Measurements from ENCODE around the gene POLD4.

Gene POLD4

GRCh38 chr11:67309166-67309565 is 44.2 kb downstream of the POLD4 start:
- no peaks in the 10 kb centered on the region for H3K27me3 ChIP-seq (ENCODE audit: insufficient read depth, low read length)
- H3K4me1 ChIP-seq (ENCODE audit: insufficient read depth, low read length) = no peaks in the 10 kb centered on the region
- no peak overlapping the region for H3K4me3 ChIP-seq (ENCODE audit: low read length)
- no peaks in the 10 kb centered on the region for H3K9me3 ChIP-seq (ENCODE audit: low read length)
- H3K36me3 ChIP-seq (ENCODE audit: insufficient read depth, low read length) = no peaks in the 10 kb centered on the region
- H2AFZ ChIP-seq (ENCODE audit: low read depth, low read length) = no peak overlapping the region

- H3K9me3 ChIP-seq (ENCODE audit: low read length) = no peaks in the 10 kb centered on the region
- no peak overlapping the region for H2AFZ ChIP-seq (ENCODE audit: low read depth, low read length)
- H3K4me1 ChIP-seq (ENCODE audit: insufficient read depth, low read length) = no peaks in the 10 kb centered on the region
- H3K4me3 ChIP-seq (ENCODE audit: low read length) = no peak overlapping the region
- H3K36me3 ChIP-seq (ENCODE audit: insufficient read depth, low read length) = no peaks in the 10 kb centered on the region
- no peaks in the 10 kb centered on the region for H3K27me3 ChIP-seq (ENCODE audit: insufficient read depth, low read length)
Measured at GRCh38 chr11:67308031-67308866, 45.1 kb downstream of the POLD4 start.

- Histone ChIP-seq H3K36me3 (ENCODE audit: insufficient read depth, low read length) (no peaks in the 10 kb centered on the region), H2AFZ (ENCODE audit: low read depth, low read length) (no peak overlapping the region), H3K9me3 (ENCODE audit: low read length) (no peaks in the 10 kb centered on the region), H3K4me3 (ENCODE audit: low read length) (no peak overlapping the region), H3K27me3 (ENCODE audit: insufficient read depth, low read length) (no peaks in the 10 kb centered on the region), H3K4me1 (ENCODE audit: insufficient read depth, low read length) (peaks cover under 1% of the 10 kb centered on the region)
Measured at GRCh38 chr11:67307545-67308001, 45.8 kb downstream of the POLD4 start.

GRCh38 chr11:67306769-67307544 is 46.4 kb downstream of the POLD4 start:
- Histone ChIP-seq H3K36me3 (ENCODE audit: insufficient read depth, low read length) (no peaks in the 10 kb centered on the region), H3K4me1 (ENCODE audit: insufficient read depth, low read length) (peaks cover 4% of the 10 kb centered on the region), H2AFZ (ENCODE audit: low read depth, low read length) (no peak overlapping the region), H3K4me3 (ENCODE audit: low read length) (no peak overlapping the region), H3K27me3 (ENCODE audit: insufficient read depth, low read length) (no peaks in the 10 kb centered on the region), H3K9me3 (ENCODE audit: low read length) (no peaks in the 10 kb centered on the region)

- Histone ChIP-seq H3K4me1 (ENCODE audit: insufficient read depth, low read length) (peaks cover 10% of the 10 kb centered on the region), H3K4me3 (ENCODE audit: low read length) (no peak overlapping the region), H2AFZ (ENCODE audit: low read depth, low read length) (no peak overlapping the region), H3K9me3 (ENCODE audit: low read length) (no peaks in the 10 kb centered on the region), H3K27me3 (ENCODE audit: insufficient read depth, low read length) (no peaks in the 10 kb centered on the region), H3K36me3 (ENCODE audit: insufficient read depth, low read length) (peaks cover 15% of the 10 kb centered on the region)
Measured at GRCh38 chr11:67304511-67305113, 48.7 kb downstream of the POLD4 start.

- Histone ChIP-seq H3K27me3 (ENCODE audit: insufficient read depth, low read length) (no peaks in the 10 kb centered on the region), H3K4me1 (ENCODE audit: insufficient read depth, low read length) (peaks cover 10% of the 10 kb centered on the region), H3K36me3 (ENCODE audit: insufficient read depth, low read length) (peaks cover 22% of the 10 kb centered on the region), H2AFZ (ENCODE audit: low read depth, low read length) (no peak overlapping the region), H3K9me3 (ENCODE audit: low read length) (no peaks in the 10 kb centered on the region), H3K4me3 (ENCODE audit: low read length) (no peak overlapping the region)
Measured at GRCh38 chr11:67303835-67304411, 49.4 kb downstream of the POLD4 start.

- H3K4me1 ChIP-seq (ENCODE audit: insufficient read depth, low read length) = peaks cover 10% of the 10 kb centered on the region
- H3K9me3 ChIP-seq (ENCODE audit: low read length) = no peaks in the 10 kb centered on the region
- peaks cover 28% of the 10 kb centered on the region for H3K36me3 ChIP-seq (ENCODE audit: insufficient read depth, low read length)
- H3K4me3 ChIP-seq (ENCODE audit: low read length) = no peak within 1 kb of the TSS
- no peak within 1 kb of the TSS for H2AFZ ChIP-seq (ENCODE audit: low read depth, low read length)
- no peaks in the 10 kb centered on the region for H3K27me3 ChIP-seq (ENCODE audit: insufficient read depth, low read length)
Measured at GRCh38 chr11:67303132-67303834, 50.1 kb downstream of the POLD4 start, which contains the start of gene SSH3. SSH3 (plus strand) TSS chr11:67303530; CDS start chr11:67303626, 96 bp downstream.

GRCh38 chr11:67302571-67303131 is 50.7 kb downstream of the POLD4 start:
- H3K9me3 ChIP-seq (ENCODE audit: low read length) = no peaks in the 10 kb centered on the region
- H3K36me3 ChIP-seq (ENCODE audit: insufficient read depth, low read length) = peaks cover 29% of the 10 kb centered on the region
- no peak overlapping the region for H2AFZ ChIP-seq (ENCODE audit: low read depth, low read length)
- H3K4me1 ChIP-seq (ENCODE audit: insufficient read depth, low read length) = peaks cover 10% of the 10 kb centered on the region
- H3K27me3 ChIP-seq (ENCODE audit: insufficient read depth, low read length) = no peaks in the 10 kb centered on the region
- no peak overlapping the region for H3K4me3 ChIP-seq (ENCODE audit: low read length)

- H3K36me3 ChIP-seq (ENCODE audit: insufficient read depth, low read length) = peaks cover 29% of the 10 kb centered on the region
- H3K27me3 ChIP-seq (ENCODE audit: insufficient read depth, low read length) = no peaks in the 10 kb centered on the region
- H3K4me1 ChIP-seq (ENCODE audit: insufficient read depth, low read length) = peaks cover 10% of the 10 kb centered on the region
- H3K4me3 ChIP-seq (ENCODE audit: low read length) = no peak overlapping the region
- H2AFZ ChIP-seq (ENCODE audit: low read depth, low read length) = no peak overlapping the region
- H3K9me3 ChIP-seq (ENCODE audit: low read length) = no peaks in the 10 kb centered on the region
Measured at GRCh38 chr11:67301951-67302516, 51.3 kb downstream of the POLD4 start.

GRCh38 chr11:67301313-67301921 is 51.9 kb downstream of the POLD4 start:
- peaks cover 10% of the 10 kb centered on the region for H3K4me1 ChIP-seq (ENCODE audit: insufficient read depth, low read length)
- no peak overlapping the region for H2AFZ ChIP-seq (ENCODE audit: low read depth, low read length)
- H3K36me3 ChIP-seq (ENCODE audit: insufficient read depth, low read length) = peaks cover 33% of the 10 kb centered on the region
- H3K4me3 ChIP-seq (ENCODE audit: low read length) = no peak overlapping the region
- H3K27me3 ChIP-seq (ENCODE audit: insufficient read depth, low read length) = no peaks in the 10 kb centered on the region
- H3K9me3 ChIP-seq (ENCODE audit: low read length) = peaks cover 3% of the 10 kb centered on the region

Data from neuron (in vitro differentiated cells).